GM21576 (cell line): ENCODE data around the gene POU2F1.
A peak's percentile ranks its signal among the peaks of the same experiment; 100 is the strongest.

Source experiments
- ATAC-seq: cut with Tn5 transposase; IDR thresholded peaks from one replicate; pipeline ENCODE4 v1.9.1; 2021; ENCODE audit warnings: mild to moderate bottlenecking, moderate library complexity; ENCODE audit not compliant: unreplicated experiment

POU2F1 gene

DNA sequence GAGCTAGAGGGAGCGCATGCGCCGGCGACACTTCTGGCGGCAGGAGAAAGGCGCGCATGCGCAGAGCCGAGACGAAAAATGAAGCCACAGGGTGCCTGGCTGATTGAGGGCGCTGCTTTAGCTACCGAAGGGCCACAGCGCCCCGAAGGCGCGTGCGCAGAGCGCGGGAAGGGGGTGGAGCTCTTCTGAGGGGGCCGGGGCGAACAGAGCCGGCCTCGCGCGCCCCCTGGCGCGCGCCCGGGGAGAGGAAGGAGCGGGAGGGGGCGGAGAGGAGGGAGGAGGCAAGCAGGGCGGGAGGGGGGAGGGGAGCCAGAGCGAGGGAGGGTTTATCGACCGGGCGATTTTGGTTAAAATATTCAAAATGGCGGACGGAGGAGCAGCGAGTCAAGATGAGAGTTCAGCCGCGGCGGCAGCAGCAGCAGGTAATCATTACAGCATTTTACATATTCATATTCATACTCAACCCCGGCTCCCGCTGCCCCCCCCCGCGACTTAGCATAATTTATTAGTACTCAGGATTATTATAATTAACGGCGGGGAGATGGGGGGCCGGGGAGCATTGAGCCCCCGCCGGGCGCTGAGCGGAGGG lies at the start of gene POU2F1:
TSS of gene POU2F1 (plus strand) at position 350 of the 589 bp plus-strand sequence. CDS start at position 362, 12 bp downstream.
- peak; percentile 52 for ATAC-seq

DNA sequence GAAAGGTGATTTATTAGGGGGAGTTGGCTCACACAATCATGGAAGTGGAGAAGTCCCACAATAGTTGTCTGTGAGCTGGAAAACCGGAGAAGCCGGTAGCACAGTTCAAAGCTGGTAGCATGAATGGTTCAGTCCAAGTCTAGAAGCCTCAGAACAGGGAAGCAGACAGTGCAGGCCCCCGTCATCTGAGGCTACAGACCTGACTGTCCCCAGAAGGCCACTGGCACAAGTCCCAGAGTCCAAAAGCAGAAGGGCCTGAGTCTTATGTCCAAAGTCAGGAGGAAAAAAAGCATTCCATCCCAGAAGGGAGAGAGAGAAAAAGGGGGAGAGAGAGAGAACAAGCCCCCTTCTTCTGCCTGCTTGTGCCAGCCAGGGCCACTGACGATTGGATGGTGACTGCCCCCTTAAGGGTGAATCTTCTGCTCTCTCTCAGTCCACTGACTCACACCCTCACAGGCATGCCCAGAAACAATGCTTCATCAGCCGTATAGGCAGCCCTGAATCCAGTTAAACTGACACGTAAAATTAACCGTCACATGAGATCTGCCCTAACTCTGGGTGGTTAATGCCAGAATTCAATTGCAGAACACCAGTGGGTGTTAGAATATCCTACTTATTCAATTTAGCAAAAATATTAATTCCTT lies 49.3 kb upstream of the POU2F1 start:
- ATAC-seq = no peak

DNA sequence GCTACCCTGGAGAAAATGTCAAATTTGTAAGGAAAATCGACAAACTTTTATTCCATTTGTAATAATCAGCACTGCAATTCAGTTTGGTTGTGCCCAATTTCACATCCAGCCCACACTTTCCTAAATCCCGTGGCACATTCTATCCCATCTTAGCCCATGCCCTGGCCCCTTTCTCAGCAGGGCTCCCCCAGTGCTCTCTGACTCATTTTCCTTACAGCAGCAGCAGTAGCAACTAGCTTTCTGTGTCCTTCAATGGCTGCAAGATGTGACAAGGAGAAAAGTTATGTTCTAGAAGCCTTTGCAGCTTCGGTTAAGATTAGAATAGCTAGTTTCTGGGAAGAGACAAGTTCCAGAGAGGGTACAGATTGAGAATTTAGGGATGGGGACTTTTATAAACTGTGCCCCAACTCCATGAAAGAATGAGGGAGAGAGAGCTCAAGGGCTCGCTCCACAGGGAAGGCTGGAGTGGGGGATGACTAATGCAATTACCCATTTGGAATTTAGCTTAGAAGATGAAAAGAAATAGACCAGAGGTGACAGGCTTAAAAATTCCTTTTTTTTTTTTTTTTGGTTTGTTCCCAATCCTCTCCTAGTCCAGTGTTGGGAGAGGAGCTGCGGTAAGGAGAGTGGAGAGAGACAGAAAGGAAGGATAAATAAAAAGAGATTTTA lies 47.0 kb upstream of the POU2F1 start:
- ATAC-seq = no peak

DNA sequence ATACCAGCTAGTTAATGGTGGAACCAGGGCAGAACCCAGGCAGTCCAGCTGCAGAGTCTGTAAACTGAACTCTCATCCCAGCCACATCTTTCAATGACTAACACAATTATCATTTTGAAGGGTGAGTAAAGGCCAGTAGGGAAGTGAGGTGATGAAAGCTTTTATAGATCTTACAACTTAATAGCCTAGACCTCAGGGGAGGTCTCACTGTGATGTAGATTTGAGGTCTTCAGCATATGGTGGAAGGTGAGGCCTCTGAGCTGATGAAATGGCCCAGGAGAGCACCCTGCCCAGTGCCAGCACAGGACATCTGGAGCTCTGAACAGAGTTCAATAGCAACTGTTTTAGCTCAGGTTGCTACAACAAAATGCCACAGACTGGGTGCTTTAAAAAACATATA lies 44.8 kb upstream of the POU2F1 start:
- no peak for ATAC-seq

DNA sequence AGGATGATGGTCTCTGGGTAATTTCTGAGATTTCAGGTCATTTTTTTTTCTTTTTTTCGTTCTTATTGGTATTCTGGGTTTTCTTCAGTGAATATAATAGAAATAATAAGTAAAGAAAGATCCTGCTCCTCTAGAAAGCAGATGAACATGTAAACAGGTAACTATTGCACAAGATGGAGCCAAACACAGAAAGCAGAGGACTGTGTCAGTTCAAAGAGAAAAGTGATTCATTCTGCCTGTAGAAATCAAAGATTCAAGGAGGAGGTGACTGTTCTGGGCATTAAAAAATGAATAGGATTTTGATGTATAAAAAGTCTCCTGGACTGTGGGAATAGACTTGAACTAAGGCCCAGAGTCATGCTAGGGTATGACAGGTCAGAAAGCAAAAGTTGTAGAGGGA lies 41.9 kb upstream of the POU2F1 start:
- no peak for ATAC-seq

DNA sequence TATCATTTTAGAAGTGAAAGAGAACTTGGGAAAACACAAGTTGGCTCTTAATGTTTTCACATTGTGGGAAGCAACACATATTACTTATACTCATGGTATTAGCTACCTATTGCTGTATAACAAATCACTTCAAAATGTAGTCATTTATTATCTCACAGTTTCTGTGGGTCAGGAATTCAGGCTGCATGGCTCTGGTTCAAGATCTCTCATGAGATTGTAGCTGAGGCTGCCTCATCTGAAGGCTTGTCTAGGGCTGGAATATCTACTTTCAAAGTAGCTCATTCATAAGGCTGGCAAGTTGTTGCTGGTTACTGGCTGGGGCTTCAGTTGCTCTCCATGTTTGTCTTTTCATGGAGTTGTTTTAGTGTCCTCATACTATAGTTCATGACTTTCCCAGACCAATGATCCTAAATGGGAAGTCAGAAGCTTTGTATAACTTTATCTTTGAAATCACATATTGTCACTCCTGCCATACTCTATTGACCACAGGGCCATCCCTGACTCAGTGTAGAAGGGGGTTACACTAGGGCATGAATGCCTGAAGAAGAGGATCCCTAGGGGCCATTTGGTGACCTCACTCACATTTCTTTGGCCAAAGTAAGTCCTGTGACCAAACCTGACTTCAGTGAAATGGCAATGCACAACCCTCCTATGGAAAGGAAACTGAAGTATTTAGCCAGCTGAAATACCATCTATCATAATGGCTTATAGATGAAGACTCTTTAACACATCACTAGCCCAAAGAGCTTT lies 37.9 kb upstream of the POU2F1 start:
- ATAC-seq = no peak

DNA sequence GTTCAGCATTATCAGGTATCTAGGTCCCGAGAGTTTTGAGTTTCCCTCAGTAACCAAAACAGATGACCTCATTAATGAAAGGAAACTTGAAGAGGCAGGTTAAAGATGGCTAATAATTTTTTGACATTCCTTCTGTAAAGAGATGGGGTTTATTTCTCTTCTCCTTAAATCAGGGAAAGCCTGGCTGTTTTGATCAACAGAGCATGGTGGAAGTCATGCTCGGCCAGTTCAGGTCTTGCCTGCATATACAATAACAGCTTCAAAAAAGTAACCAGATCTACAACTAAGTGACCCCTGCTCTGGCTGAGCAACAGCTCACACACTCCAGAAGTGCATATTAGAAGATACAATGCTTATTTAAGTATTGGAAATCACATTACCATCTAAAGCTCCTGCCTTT lies 36.6 kb upstream of the POU2F1 start:
- ATAC-seq = no peak

DNA sequence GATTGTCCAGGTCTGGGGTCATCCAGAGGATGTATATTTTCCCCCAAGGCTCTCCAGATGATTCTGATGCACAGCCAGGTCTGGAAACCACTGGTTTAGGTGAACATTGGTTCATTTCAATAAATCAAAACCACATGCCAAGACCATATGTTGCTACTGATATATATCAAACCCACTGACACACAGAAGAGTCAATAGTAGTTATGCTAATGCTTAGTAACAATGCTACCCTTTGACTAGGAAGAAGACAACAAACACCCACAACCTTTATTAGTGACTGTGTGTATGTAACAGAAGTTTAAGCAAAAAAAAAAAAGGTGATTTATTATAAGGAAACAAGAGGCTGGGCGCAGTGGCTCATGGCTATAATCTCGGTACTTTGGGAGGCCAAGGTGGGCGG lies 35.6 kb upstream of the POU2F1 start:
- no peak for ATAC-seq

DNA sequence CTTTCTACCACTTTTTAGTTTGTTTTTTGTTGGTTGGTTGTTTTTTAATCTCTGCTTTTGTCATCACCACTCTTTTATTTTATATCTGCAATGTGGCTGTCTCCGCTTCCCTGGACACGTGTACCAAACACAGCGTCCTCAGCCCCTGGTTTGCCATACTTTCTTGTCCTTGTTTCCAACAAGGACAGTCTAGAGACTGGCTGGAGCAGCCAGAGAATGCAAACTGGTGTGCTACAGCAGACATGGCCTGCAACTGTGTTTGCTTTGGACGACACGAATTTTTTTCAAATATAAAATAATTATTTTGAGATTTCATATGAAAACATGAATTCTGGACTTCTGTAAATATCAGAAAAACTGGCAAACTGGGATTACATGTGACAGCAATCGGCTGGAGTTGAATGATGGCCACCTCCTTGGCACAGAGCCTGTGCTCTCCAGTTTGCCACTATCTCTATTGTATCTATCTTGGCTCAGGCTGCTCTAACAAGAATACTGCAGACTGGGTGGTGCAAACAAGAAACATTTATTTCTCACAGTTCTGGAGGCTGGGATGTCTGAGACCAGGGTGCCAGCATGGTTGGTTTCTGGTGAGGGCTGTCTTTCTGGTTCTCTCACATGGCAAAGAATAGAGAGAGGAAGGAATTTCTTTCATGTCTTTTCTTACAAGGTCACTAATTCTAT lies 34.6 kb upstream of the POU2F1 start:
- ATAC-seq = no peak

DNA sequence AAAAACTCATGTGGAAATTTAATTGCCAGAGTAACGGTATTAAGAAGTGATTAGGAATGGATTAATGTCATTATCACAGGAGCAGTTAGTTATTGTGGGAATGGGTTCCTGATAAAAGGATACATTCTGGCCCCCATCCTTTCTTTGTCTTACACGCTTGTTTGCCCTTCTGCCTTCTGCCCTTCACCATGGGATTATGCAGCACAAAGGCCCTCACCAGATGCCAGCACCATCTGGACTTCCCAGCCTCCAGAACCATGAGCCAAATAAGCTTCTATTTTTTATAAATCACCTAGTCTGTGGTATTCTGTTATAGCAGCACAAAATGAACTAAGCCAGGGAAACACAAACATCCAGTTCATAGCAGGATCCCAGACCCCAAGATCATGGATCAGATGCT lies 33.9 kb upstream of the POU2F1 start:
- no peak for ATAC-seq

DNA sequence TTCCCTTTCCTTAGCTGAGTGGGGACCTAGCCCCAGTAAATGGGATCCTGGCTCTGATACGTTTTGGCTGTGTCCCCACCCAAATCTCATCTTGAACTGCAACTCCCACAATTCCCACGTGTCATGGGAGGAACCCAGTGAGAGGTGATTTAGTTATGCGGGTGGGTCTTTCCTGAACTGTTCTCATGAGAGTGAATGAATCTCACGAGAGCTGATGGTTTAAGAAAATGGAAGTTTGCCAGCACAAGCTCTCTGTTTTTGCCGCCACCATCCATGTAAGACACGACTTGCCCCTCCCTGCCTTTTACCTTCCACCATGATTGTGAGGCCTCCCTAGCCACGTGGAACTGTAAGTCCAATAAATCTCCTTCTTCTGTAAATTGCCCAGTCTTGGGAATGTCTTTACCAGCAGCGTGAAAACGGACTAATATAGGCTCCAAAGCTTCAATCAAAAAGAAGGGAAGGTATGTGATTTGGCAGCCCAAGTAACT lies 29.9 kb upstream of the POU2F1 start:
- ATAC-seq = no peak

DNA sequence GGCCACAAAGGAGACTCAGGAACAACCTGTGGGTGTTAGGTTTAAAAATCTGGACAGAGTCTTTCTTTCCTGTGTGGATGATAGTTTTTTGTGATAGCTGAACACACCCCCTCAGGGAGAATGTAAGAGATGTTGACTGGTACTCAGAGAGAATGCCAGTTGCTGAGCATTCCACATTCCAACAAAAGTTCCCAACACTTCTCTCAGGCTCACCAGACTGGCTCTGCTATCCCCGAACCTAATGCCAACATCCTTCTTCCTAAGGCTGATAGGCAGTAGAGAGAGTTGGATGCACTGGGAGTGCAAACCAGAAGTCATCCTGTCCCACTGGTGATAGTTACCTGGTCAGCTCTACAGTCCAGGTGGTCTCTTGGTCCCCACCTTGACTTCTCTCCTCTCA lies 28.7 kb upstream of the POU2F1 start:
- no peak for ATAC-seq

DNA sequence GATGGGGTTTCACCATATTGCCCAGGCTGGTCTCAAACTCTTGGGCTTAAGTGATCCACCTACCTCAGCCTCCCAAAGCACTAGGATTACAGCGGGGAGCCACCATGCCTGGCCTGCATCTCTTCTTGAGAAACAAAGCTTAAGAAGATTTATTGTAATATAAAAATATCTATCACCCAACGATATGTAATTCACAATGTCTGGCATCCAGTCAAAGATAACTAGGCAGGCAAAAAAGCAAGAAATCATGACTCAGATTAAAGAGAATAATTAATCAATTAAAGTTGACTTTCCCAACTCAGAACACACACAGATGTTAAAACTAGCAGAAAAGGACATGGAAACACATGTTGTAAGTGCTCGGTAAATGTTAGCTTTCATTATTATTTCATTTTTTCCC lies 26.5 kb upstream of the POU2F1 start:
- no peak for ATAC-seq

DNA sequence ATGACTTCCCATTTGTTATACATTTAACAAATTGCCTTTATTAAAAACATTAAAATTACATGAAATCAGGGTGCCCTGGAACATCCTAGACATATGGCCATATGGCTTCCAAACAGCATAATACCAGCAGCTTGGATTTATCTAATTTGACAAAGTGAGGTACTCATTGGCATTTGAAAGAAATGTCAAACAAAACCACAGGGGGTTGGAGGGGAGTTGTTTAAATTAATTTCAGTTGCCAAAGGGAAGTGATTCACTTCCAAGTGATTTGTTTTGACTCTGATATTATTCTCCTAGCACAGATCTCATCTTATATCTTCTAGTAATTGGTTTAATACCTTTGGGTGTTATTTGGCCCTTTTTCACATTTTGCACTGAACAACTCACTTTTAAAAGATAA lies 24.5 kb upstream of the POU2F1 start:
- ATAC-seq = no peak

DNA sequence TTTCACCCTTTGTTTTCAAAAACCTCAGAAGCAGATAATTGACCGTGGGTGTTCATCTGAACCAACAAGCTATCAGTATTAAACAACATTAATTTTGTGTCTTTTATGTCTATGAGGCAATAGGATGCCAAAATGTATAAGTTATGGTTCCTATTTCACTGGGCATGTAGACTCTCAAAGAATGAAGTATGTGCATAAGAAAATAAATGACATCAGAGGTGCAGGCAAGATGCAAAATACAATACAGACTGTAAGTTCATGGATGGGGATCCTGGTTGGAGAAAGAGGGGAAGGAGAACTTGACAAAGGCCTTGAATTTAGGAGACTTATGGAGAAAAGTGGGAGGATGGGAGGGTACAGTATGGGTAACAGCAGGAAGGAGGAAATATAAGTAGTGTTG lies 23.4 kb upstream of the POU2F1 start:
- ATAC-seq = no peak

DNA sequence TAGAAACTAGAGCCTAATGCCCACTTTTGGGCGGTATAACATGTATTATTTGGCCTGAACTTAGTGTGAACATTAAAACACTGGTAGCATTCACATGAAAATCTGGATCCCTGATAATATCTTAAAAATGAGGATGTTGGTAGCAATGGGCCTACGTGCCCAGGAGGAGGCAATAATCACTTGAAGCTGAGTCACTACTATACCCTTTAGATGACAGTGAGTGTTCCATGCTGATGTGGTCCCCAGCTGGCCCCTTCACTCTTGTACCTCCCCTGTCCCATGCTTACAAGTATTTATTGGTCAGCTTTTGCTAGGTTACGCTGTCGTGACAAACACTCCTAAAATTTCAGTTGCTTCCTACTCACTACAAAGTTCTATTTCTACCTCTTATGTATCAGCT lies 23.0 kb upstream of the POU2F1 start:
- ATAC-seq = no peak

DNA sequence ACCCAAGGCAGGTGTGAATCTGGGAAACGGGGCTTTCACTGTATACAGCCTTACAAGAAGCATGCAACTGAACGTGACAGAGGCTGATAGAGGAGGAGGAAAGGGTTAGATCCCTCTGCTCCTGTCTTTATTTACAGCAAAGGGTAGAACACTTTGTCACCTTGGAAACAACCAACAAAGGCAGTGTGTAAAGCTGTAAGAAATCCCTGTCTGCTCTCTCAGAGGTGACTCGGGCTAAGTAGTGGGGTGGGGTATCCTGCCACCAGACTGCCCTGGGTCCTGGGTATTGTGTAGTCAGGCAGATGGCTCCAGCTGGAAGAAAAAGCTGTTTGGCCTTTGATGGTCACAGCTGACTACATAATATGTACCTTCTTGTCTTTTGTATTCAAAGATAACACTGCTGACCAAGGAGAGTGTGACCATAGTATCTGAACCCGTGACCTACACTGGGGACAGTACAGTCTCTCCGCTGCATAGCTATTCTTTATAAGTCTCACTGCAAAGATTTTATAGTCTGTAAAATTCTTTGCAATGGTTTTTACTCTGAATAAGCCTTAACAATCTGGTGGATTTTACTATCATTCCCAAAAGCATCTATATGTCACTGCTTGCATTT lies 22.1 kb upstream of the POU2F1 start:
- ATAC-seq = no peak

DNA sequence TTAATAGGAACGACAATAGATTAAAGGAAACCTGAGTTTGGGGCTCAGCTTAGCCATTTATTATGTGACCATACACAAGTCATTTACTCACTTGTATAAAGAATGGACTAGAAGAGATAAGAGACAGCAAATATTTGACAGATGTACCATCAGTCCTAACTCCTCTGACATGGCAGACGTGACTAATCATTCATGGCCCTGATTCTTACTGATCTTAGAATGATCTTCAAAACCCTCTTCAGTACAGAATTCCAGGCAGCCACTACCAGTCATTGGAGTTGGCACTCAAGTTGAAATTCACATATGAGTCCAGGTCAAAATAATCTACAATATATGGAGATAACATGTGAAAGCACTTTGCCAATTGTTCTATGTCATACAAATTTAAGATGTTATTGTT lies 21.0 kb upstream of the POU2F1 start:
- ATAC-seq = no peak

DNA sequence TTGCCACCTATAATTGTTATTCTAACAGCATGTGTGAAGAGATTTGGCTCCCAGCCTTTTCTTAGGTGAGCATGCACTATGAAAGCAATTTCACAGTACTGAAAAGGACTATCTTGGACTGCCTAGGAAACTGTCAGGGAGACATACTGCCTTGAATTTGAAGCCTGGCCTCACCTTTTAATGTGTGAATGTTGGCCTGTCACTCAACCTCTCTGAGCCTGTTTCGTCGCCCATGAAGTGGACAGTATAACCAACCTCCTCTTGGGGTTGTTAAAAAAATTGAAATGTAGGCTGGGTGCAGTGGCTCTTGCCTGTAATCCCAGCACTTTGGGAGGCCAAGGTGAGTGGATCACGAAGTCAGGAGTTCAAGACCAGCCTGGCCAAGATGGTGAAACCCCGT lies 20.4 kb upstream of the POU2F1 start:
- no peak for ATAC-seq

DNA sequence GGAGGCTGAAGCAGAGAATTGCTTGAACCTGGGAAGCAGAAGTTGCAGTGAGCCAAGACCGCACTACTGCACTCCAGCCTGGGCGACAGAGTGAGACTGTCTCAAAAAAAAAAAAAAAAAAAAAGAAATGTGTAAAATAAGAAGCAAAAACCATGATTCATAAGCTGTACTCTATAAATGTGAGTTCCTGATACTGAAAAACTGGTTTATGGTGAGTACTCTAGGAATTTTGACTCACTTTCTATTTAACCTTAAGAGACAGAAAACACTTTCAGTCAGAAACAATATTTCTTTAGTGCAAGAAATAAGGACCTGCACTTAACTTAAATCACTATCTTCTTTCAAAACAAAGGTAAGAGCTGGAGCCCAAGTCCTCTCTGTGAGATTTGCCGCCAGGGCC lies 19.9 kb upstream of the POU2F1 start:
- no peak for ATAC-seq

DNA sequence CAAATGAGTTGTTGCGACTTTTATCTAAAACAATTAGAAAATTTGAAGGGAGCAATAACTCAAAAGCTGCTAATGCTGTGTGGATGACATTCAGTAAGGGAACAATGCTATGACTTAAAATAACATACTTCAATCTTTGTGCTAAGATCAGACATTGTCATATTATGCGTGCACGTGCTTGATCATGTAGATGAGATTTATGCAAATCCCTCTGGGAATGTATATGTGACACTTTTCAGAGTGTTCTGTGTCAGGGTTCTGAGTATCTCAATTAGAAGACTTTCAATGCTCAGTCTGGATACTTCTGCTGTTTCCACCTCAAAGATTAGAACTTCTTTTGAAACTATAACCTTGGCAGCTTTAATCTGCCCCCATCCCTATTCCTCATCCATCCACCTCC lies 18.6 kb upstream of the POU2F1 start:
- ATAC-seq = no peak
